Measurements from ENCODE around the gene SMIM20. TPM values are rescaled to one million over a fixed set of nuclear protein-coding genes. Genes with fewer than 3 reads are reported as not detected.

SMIM20 gene
- total RNA-seq: 23.5 and 26.9 TPM in 2 replicates

GRCh38 chr4:25913851-25914669 lies at the start of gene SMIM20:
TSS of gene SMIM20 (plus strand) at chr4:25914220. CDS start at chr4:25914314, 94 bp downstream.

Other genes starting within 250 kb of the SMIM20 start
- 9.0 and 9.9 TPM in 2 replicates for gene SEL1L3, start 51.2 kb upstream of the SMIM20 start, total RNA-seq